ENCODE data around the gene CACNA2D3. TPM values are rescaled to one million over a fixed set of nuclear protein-coding genes. Genes with fewer than 3 reads are reported as not detected.
"Not testable (repeated sequence)": the region's sequence is repeated elsewhere in the genome, so short reads cannot be mapped to it uniquely, and the experiment has no call there.

The CACNA2D3 gene
- total RNA-seq, 4 donors from 2014 or later: 0.27 to 1.5 (median 0.79) TPM

GRCh38 chr3:54969652-54970051 lies 847.3 kb downstream of the CACNA2D3 start:
- H3K4me3 ChIP-seq (ENCODE audit: low read depth, poor library complexity, severe bottlenecking): no peak overlapping the region
- intact Hi-C loops (cut with DNase I; ENCODE audit: low total_unique reads): no loop called here
- 91 to 95% methylated on average over 3 of the region's 3 CpGs for WGBS, 2 donors
- TF ChIP-seq POLR2A (IDR thresholded peaks at IDR 0.05) (no peak), CTCF (IDR thresholded peaks at IDR 0.05) (no peak)
- no peak for DNase-seq (ENCODE audit: low spot score in 2 of 2)

- DNase-seq (ENCODE audit: low spot score in 2 of 2): no peak
- no peak for TF ChIP-seq POLR2A (IDR thresholded peaks at IDR 0.05)
- no peak for TF ChIP-seq CTCF (IDR thresholded peaks at IDR 0.05)
- H3K4me3 ChIP-seq (ENCODE audit: low read depth, poor library complexity, severe bottlenecking): no peak overlapping the region
- WGBS, 2 donors: 11 to 15% methylated on average over 1 of the region's 1 CpG
- intact Hi-C loops (cut with DNase I; ENCODE audit: low total_unique reads): no loop called here
These were observed 848.5 kb downstream of the CACNA2D3 start for GRCh38 chr3:54970895-54971294.

- no peak overlapping the region for H3K4me3 ChIP-seq (ENCODE audit: low read depth, poor library complexity, severe bottlenecking)
- 97 to 100% methylated on average over 1 of the region's 1 CpG for WGBS, 2 donors
- TF ChIP-seq POLR2A (IDR thresholded peaks at IDR 0.05): no peak
- TF ChIP-seq CTCF (IDR thresholded peaks at IDR 0.05): no peak
- DNase-seq (ENCODE audit: low spot score in 2 of 2): no peak
- intact Hi-C loops (cut with DNase I; ENCODE audit: low total_unique reads): no loop called here
These were observed 855.1 kb downstream of the CACNA2D3 start for GRCh38 chr3:54977439-54977838.

- DNase-seq (ENCODE audit: low spot score in 2 of 2); intact Hi-C loops (cut with DNase I; ENCODE audit: low total_unique reads); H3K4me3 ChIP-seq (ENCODE audit: low read depth, poor library complexity, severe bottlenecking): not testable (repeated sequence)
- WGBS, 2 donors: 77 to 80% methylated on average over 4 of the region's 4 CpGs
These were observed 855.6 kb downstream of the CACNA2D3 start for GRCh38 chr3:54977946-54978345.

GRCh38 chr3:54982807-54983206 lies 860.5 kb downstream of the CACNA2D3 start:
- TF ChIP-seq POLR2A (IDR thresholded peaks at IDR 0.05) (no peak), CTCF (IDR thresholded peaks at IDR 0.05) (no peak)
- intact Hi-C loops (cut with DNase I; ENCODE audit: low total_unique reads): no loop called here
- no peak for DNase-seq (ENCODE audit: low spot score in 2 of 2)
- no peak overlapping the region for H3K4me3 ChIP-seq (ENCODE audit: low read depth, poor library complexity, severe bottlenecking)
- WGBS, 2 donors: 93 to 95% methylated on average over 4 of the region's 4 CpGs

- intact Hi-C loops (cut with DNase I; ENCODE audit: low total_unique reads): no loop called here
- H3K4me3 ChIP-seq (ENCODE audit: low read depth, poor library complexity, severe bottlenecking): no peak overlapping the region
- WGBS, 2 donors: 83 to 85% methylated on average over 5 of the region's 5 CpGs
- DNase-seq (ENCODE audit: low spot score in 2 of 2): no peak
- no peak for TF ChIP-seq POLR2A (IDR thresholded peaks at IDR 0.05)
- TF ChIP-seq CTCF (IDR thresholded peaks at IDR 0.05): no peak
These were observed 861.1 kb downstream of the CACNA2D3 start for GRCh38 chr3:54983266-54984099.

Measured in lower leg skin (tissue), 4 donors.